Activated naive CD4-positive, alpha-beta T cell (primary cell): ENCODE measurements around the gene PRR33.
"Not testable (repeated sequence)": the region's sequence is repeated elsewhere in the genome, so short reads cannot be mapped to it uniquely, and the experiment has no call there.

Experiments used
- DNase-seq, 4 experiments: peaks; one replicate each; lab custom pipeline; 2025; lab: John Stamatoyannopoulos, UW

Gene PRR33

DNA sequence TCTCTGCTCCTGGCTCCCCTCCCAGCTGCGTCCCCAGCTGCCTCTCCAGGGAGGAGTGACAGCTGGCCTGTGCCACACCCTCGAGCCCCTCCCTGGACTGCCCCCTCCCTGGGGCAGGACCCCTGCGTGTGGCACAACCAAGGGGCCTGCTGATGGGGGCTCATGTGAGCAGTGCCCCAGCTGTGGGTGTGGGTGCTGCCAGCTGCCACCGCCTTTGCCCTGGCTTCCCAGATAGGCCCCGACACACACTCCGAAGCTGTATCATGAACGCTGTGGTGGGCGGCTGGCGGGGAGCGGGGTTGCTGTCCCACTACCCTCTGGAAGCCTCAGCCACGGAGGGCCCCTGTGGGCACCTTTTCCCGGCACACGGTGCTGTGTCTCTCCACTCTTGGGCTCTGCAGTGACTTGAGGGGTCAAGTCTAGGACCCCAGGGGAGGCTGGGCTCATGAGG, 15.8 kb downstream of the PRR33 start:
- not testable (repeated sequence) for DNase-seq

DNA sequence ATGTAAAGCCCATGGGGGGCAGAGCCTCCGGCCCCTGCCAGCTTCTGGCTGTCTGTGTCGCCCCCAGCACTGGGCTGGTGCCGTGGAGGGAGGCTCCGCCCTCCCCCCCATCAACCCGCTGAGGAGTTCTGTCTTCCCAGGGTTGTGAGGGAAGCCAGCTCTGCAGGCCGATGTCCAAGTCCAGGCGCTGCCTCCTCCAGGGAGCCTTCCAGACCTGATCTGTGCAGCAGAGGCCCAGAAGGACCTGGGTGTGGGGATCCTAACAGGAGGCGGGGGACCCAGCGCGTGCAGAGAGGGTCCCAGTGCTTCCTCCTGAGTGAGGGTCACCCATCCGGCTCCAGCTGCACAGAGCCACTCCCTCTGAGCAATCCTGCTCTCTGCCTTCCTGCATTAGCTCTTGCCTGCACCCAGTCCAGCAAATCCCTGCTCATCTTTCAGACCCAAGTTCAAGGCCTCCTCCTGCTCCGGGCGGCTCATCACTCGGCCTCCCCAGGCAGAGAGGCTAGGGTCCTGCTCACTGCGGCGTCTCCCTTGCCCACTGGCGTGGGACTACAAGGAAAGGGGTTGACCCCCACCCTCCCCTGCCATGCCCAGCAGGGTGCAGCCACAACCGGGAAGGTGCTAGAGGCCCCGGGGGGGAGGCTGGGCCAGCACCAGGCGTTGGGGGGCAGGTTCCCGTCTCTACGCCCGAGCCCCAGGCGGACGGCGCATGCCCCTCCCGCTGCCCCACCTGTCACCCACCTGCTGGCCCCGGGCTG, 16.4 kb downstream of the PRR33 start:
- DNase-seq = no peak

DNA sequence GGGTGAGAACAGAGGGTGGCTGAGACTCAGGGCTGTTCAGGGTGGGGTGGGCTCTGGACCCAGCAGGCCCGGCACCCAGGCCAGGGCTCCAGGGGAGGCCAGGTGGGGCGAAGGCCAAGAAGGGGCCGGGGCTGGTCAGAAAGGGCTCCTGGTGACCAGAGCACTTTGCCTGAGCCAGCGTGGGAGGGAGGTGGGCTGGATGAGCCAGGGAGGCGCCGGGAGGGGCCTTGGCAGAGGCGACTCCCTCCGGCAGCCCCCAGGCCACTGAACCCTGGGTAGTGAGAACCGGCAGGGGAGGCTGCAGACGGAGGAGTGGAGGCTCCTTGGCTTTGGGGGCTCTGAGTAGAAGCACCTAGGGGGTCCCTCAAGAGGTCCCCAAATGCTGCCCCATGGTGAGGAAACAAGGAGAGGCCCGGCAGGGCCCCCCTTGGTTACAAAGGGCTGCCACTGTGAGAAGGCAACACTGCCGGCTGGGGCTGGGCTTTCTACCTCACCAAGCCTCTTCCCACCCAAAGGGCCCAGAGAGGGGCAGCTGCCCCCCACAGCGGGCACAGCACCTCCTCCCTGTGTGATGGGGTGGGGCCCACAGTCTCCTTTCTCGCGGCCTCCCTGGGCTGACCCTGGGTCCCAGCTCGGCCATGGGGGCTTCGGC, 17.1 kb downstream of the PRR33 start:
- not testable (repeated sequence) for DNase-seq

DNA sequence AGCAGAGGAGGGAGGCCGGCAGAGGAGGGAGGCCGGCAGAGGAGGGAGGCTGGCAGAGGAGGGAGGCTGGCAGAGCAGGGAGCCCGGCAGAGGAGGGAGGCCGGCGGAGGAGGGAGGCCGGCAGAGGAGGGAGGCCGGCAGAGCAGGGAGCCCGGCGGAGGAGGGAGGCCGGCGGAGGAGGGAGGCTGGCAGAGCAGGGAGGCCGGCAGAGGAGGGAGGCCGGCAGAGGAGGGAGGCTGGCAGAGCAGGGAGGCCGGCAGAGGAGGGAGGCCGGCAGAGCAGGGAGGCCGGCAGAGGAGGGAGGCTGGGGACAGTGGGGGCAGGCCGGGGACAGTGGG, 17.9 kb downstream of the PRR33 start:
- DNase-seq = not testable (repeated sequence)

DNA sequence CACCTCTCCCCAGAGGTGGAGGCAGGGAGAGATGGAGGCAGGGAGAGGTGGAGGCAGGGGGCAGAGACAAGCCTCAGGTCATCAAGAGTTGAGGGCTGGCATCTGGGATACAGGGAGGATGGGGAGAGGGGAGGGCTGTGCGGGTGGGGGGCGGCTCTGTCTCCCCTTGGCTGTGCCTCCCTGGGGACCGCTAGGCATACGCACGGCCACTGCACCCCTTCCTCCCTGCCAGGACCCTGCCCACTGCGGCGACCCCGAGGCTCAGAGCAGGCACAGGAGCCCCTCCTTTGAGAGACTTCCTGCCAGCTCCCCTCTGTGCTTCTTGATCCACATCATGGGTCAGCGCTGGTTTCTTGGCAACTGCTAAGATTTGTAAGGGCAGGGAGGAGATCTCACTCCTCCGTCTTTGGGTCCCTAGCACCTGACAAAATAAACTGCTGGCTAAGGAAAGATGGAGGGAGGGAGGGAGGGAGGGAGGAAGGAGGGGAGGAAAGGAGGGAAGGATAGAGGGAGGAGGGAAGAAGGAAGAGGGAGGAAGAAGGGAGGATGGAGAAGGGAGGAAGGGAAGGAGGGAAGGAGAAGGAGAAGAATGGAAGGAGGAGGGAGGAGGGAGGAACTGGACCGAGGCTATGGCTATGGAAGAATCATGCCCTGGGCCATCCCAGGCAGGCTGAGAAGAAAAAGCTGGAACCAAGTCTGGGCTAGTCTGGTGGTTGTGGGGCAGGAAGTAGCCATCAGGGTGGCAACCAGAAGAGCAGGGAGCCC, 18.5 kb downstream of the PRR33 start:
- DNase-seq = no peak

DNA sequence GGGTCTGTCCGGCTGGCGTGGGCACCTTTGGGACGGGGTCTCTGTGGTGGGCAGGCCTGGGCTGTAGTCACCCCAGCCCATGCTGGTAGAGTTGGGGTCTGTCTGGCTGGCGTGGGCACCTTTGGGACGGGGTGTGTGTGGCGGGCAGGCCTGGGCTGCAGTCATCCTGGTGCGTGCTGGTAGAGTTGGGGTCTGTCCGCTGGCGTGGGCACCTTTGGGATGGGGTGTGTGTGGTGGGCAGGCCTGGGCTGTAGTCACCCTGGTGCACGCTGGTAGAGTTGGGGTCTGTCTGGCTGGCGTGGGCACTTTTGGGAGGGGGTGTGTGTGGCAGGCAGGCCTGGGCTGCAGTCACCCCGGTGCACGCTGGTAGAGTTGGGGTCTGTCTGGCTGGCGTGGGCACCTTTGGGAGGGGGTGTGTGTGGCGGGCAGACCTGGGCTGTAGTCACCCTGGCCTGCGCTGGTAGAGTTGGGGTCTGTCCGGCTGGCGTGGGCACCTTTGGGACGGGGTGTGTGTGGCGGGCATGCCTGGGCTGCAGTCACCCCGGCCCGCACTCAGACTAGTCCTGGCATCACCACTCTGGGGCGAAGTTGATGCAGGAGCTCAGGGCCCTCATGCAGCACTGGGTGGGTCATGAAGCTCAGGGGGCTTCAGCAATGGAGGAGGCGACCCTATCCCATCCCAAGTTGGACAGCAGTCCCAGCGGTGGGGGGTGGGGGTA, 19.3 kb downstream of the PRR33 start:
- DNase-seq = no peak

DNA sequence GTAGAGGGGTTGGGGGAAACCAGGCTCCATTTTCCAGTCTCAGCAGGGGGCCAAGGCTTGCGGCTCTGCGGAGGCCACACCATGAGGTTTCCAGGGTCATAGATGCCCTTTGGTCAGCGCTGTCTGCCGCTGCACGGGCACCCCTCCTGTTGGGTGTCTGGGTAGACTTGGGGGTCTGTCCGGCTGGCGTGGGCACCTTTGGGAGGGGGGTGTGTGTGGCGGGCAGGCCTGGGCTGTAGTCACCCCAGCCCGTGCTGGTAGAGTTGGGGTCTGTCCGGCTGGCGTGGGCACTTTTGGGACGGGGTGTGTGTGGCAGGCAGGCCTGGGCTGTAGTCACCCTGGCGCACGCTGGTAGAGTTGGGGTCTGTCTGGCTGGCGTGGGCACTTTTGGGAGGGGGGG, 20.2 kb downstream of the PRR33 start:
- DNase-seq = no peak

DNA sequence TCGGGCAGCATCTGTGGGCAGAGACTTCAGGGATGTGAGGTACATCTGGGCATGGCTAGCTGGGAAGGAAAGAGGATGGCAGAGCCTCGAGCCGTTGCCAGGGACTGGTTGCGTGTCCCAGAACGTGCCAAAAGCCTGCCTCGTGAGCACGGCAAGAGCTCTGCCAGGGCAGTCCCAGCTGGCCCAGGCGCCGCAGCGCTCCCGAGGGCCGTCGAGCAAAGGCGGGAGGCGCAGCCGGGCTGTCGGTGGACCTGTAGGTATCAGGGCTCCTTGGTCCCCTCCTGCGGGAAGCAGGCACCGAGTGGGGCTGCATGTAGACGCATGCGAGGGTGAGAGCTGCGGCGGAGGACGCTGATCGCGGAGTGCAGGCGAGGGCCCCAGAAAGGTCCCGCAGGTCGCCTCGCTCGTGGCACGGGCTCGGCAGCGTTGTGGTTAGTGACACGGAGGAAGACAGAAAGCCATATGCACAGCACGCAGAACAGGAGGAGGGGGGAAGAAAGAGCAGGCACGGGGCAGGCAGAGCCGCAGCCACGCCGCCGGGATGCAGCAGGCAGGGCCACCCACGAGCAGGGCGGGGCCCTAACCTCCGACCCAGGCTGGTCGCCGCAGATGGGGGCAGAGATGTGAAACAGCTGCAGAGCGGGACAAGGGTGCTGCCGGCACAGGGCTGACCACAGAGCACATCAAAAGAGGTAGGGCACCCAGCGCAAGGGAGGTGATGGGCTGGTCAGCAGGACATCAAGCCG, 20.8 kb downstream of the PRR33 start:
- no peak for DNase-seq

DNA sequence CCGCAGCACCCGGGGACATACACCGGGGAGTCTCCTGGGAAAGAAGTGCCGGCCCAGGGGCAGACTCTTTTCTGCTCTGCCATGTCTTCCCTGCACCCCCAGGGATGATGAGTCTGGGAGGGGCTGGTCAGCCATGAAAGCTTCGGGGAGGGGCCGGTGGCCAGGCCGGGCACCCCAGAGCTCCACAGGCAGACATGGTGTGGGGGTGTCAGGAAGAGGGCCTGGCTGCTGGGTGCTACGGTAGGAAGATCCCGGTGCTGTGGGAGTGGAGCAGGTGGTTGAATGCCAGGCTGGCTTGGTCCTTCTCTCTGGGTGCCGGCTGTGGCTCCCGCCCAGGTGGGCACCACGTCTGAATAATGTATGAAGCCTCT, 21.4 kb downstream of the PRR33 start:
- no peak for DNase-seq

DNA sequence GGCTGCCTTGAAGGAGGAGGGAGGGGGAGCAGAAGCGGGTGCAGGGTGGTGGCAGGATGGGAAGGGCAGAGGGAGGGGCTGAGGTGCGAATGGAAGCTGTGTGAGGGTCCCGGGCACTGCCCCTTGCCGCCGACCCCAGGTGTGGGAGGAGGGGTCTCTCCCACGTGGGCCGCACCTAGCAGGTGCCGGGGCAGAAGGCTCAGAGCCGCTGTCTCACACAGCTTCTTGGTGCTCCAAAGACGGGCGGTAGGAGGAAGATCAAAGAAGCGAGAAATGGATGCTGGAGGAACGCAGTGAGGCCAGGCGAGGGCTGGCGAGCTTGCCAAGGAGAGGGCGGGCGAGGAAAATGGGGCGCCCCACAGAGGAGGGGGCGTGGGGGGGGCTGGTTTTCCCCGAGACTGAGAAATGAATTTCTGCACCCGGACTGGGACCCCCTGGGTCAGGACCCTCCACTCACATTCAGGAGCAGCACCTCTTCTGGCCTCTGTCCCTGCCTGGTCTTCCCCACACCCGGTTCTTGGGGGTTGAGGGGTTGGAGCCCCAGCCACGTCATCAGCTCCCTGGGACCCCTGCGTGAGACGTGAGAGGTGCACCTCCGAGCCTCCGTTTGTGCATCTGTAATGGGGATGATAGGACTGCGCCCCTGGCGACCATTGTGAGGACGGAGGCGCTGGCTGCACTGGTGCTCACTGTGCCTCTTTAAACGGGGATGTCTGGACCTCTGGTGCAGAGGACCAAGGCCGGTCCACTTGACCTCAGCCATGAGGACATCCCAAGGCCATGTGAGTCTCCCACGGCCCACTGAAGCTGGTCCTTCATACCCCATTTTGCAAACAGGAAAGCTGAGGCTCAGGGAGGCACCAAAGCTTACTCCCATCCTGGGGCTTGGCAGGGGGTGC, 22.0 kb downstream of the PRR33 start:
- no peak for DNase-seq

DNA sequence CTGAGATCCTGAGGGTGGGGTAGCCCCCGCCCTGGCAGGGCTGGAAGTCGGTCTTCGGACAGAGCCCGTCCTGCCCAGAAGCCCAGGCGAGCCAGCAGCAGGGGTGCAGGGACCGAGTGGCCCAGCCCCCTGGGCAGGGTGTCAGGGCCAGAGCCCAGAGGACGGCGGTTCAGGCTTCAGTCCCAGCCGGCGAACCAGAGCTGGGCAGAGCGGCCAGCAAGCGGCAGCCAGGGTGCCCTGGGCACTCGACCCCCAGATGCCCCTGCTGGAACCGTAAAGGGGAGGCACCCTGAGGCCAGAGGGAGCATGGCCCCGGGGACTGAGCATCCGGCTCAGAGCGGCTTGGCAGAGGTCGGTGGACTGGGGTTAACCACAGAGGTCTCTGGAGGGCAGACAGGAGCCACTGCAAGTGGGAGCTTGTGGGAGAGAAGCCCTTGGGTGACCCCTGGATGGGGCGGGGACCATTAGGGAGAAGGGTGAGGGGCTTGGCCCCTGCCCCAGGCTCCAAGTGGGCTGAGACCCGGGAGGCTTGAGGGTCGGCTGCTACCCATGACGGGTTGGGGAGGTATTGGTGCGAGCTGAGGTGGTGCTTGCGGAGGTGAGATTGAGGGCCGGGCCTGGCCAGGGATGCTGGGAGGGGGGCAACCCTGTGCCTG, 22.9 kb downstream of the PRR33 start:
- DNase-seq = no peak

DNA sequence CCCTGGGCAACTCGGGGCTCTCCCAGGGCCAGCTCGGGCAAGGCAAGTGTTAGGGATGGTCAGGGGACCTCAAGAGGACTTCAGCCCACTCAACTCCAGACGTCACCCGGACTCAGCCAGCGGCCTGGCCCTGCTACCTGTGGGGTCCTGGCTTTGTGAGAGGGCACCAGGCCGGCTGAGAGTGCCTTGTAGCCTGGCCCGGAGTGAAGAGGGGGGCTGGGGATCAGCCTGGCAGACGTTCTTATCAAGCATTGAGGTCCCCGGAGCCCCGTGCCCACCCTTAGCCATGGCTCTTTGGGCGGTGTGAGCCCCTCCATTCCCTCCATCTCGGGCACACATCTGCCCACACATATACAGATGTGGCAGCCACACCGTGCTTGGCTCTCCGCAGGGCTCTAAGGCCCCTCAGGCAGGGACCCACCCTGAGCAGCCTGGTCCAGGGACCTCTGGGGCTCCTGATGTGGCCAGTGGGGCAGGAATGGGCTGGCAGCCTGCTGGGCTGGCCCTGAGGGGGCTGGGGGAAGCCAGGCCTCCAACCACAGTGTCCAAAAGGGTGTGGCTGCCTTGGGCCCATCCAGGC, 23.5 kb downstream of the PRR33 start:
- DNase-seq = no peak

DNA sequence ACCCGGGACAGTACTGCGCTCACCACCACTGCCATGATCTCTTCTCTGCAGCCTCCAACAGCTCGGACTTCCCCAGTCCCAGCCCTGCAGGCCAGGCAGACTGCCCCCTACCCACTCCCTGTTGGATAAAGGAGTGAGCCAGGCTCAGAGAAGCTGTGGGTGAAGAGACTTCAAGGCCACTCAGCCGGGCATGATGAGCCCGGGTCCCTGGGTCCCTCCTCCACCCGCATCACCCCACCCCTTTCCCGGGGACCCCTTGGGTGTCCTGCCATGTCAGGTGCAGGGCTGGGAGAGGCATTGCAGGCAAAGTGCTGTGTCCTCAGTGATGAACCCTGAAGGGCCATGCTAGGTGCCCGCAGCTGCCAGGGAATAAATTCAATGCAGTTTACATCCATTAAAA, 24.3 kb downstream of the PRR33 start:
- no peak for DNase-seq

DNA sequence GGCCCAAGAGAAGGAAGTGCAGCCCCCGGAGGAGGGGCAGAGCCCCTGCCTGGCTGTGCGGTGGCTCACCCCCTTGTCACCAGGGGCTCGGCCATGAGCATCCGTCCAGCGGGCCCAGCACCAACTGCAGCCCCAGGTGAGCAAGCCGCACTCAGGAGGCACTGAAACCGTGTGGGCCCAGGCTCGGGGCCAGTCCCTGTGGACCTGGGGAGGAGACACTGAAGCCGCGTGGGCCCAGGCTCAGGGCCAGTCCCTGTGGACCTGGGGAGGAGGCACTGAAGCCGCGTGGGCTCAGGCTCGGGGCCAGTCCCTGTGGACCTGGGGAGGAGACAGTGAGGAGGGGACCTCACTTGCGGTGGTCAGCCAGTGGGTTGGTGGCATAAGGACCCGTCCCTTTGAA, 24.9 kb downstream of the PRR33 start:
- DNase-seq = no peak

DNA sequence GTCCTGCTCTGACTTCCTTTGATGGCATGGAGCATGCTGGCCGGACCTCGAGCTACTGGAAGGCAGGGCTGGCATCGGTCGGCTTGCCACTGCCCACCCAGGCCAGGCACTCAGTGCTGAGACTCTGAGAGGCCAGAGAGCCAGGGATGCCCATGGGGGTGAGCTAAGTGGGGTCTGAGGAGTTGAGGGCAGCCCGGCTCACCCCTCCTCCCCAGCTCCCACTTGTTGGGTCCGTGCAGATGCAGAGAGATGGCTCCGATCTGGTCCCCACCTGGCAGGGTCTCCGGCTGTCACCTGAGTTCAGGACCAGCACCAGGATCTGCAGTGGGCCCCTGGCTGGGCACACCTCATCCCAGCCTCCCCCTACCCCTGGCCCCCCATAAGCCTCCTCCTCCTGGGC, 25.5 kb downstream of the PRR33 start:
- no peak for DNase-seq

DNA sequence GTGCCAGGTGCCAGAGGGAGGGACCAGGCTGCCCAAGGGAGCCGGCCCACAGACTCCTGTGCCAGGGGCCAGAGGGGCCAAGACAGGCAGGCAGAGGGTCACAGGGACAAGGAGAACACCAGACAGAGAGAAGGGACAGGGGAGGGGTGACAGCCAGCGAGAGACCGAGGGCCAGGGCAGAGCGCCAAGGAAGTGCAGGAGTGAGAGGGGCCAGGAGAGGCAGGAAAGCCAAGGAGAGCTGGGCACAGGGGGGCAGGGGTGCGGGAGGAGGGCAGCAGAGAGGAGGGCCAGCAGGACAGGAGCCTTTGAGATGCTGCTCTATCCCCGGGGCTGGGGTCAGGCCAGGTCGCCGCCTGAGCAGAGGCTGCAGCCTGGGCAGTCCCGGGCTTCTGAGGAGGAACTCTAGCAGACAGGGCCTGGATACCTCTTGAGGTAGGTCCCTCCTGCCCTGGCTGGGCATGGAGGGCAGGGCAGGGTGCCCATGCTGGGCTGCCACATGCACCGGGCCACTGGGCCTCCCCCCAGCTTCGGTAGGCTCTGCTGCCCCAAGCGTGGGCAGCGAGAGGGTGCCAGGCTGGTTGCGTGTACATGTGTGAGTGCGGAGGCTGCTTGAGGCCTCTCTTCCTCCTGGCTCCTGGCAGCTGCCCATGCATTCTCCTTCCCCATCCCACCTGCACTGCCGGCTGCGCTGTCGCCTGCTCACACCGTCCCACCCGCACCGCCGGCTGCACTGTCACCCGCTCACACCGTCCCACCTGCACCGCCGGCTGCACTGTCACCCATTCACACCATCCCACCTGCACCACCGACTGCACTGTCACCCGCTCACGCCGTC, 26.6 kb downstream of the PRR33 start:
- DNase-seq = no peak

DNA sequence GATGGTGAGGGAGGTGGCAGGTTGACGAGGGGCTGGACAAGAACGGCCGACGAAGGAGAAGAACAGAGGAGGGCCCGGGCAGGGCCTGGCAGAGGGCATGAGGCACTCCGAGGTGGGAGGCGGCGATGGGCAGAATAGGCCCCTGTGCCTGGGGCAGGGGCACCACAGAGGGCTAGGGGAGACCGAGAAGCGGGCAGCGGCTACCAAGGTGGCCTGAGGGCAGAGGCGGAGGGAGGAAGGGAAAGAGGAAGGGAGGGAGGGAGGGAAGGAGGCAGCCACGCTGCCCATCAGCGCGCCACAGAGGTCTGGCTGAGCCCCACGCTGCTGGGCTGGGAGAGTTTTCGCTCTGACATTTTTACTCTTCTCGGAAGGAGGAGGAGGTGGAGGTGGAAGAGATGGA, 27.5 kb downstream of the PRR33 start:
- DNase-seq = no peak

DNA sequence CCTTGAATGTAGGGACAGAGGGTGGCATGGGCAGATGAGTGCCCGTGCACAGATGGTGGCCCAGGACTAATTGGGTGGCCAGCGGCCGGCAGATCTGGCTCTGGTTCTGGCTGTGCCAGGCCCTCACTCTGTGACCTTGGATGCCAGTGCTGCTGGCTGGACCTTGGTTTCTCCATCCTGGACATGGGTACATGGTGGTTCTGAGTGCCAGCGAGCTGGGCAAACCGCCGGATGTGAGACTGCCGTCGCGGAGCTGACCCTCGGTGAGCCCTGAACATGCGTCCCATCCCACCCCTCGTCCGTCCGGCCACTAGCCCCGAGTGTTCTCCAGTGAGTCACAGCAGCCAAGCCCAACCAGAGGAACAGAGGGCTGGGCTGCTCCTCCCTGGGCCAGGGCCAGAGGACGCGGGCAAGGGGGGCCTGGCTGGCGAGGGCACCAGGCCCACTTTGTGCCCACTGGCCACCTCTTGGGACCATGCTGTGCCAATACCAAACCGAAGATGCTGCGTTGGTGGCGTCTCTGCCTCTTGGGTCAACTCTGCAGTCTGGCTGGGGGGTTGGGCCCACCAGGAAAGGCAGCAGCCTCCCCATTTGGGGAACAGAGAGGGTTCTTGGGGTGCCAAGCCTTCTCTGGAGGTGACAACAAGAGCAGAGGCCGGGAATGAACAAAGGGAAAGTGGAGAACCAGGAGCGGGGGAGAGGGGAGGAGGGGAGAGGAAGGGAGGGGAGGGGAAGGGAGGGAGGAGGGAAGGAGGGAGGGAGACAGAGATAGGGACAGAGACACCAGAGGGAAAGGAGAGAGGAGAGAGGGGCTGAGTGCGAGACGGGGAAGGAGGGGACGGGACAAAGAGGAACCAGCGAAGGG, 28.1 kb downstream of the PRR33 start:
- DNase-seq = no peak
